Limb (tissue), 2 donors: Measurements from ENCODE around the gene POLR3H.

ENCODE experiments used
- DNase-seq, 2 donors: peaks; one replicate each; pipeline ENCODE4 v3.0.0-alpha.2; 2016; ENCODE audit errors: extremely low spot score in 2 of 2

The POLR3H gene

DNA sequence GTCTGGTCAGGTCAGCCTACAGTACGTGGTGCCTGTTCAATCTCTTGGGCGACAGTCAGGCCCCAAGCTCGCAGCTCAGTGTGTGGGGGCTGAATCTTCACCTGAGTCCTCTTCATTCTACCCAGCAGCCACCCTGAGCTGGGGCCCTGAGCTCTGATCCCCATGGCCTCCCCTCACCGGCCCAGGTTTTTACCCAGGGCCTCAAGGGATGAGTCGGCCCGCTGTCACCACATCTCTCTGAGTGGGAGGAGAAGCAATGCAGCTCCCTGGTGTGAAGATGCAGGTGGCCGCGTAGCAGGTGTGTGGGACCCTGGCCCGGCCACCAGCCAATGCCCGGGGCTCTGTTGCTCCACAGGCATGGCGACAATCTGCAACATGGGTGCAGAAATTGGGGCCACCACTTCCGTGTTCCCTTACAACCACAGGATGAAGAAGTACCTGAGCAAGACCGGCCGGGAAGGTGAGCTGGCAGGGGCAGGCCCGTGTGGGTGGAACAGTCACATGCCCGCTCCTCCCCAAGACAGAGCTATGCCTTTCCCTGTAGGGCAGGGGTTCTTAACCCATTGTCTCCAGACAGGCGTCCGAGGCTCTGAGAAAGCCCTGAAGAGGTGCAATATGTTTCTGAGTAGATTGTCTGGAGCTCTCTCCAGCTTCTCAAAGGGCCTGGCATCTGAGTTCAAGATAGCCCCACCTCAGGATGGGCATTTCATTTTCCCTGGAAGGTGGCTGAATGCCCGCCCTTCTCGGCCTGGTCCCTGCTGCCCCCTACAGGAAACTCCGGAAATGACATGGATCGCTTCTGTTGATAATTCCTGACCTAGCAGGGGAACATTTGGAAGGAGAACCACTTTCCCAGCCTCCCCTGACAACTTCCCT, 26.9 kb downstream of the POLR3H start:
- DNase-seq = peak; percentile 55 to 87

DNA sequence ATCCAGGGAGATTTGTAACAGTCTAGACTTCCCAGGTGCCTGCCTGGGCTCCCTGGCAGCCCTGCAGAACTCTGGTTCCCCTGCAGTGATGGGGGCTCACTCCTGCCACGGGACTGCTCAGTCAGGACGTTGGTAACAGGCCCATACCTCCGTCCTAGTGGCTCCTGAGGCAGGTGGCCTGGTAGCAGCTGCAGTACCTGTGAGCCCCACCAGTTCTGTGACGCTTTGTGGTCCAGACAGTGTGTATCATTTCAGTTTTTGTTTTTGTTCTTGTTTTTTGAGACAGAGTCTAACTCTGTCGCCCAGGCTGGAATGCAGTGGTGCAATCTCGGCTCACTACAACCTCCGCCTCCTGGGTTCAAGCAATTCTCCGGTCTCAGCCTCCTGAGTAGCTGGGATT, 27.8 kb downstream of the POLR3H start:
- no peak for DNase-seq

DNA sequence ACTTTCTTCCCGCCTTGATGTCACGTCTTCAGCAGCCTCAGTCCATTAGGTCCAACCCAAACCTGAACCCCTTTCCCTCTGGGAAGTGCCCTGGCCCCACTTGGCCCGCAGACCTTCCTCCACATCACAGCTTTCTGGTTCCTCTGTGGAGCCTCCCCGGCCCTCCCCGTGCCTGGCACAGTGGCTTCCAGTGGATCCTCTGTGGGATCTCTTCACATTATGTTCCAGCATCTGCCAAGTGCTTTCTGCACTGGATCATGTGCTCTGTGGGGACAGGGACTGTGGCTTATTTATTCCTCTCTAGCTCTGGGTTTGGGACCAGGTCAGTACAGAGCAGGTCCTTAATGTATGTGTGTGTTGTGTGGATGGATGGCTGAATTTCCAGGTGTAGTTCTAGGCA, 30.9 kb downstream of the POLR3H start:
- DNase-seq = no peak

DNA sequence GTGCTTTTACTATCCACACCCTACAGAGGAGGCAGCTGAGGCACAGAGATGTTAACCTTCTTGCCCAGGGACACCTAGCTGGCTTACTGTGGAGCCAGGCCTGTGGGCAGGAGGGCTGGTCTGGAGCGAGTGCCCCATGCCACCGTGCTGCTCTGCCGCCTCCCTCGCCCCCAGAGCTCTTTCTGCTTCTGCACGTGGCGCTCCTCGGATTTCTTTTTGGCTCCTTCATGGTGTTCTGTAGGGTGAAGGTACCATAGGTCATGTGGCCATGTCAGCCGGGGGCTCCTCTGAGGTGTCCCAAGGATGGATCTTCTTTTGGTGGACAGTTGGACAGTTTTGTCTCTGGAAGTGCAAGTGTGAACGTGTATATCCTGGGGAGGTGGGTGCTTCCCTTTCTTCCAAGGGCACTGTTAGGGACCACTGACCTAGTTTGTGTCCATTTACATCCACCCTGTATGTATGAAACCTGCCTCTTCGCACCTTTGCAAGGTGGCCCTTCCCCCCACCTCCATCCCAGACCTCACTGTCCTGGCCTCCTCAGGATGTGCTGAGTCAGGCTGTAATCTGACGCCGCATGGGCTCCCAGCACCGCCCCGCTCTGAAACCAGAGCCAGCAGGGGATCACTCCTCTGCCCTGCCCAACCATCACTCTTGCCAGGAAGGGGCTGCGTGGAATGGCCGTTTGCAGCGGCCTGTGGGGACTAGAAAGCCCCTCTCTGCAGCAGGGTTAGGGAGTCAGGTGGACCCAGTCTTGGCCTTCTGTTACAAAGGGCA, 31.7 kb downstream of the POLR3H start:
- no peak for DNase-seq

DNA sequence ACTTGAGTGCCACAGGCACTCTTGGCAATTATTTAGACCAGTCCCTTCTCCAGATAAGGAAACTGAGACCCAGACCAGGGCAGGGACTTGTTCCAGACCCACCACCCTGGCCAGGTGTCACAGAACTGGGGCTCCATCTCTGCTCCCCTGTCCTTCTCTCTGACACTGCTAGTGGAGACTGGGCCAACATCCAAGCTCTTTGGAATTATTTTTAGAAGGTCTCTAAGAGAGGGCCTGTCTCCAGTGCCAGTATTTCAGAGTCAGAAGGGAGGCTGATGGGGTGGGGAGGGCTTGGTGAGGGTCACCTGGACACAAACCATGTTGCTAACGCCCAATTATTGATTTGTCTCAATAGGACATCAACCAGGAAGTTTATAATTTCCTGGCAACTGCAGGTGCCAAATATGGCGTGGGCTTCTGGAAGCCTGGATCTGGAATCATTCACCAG, 32.7 kb downstream of the POLR3H start:
- DNase-seq = no peak

DNA sequence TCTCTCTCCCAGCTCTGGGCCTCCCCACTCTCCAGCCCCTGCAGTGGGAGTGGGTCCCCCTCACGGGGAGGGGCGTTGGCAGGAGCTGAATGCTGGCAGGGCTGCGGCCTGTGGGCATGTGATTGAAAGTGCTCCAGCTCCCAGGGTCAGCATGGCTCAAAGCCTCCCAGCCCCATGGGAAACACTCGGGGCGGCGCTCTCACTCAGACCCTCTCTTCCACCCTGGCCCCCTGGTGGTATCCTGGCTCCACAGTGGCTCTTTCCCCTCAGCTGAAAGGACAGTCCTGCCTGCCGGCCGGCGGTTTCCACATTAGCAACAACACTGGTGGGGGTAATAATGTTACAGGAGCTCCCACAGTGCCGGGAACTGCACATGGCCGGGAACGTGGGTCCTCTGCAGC, 35.5 kb downstream of the POLR3H start:
- peak in 1 of 2 donors; percentile 55 for DNase-seq

DNA sequence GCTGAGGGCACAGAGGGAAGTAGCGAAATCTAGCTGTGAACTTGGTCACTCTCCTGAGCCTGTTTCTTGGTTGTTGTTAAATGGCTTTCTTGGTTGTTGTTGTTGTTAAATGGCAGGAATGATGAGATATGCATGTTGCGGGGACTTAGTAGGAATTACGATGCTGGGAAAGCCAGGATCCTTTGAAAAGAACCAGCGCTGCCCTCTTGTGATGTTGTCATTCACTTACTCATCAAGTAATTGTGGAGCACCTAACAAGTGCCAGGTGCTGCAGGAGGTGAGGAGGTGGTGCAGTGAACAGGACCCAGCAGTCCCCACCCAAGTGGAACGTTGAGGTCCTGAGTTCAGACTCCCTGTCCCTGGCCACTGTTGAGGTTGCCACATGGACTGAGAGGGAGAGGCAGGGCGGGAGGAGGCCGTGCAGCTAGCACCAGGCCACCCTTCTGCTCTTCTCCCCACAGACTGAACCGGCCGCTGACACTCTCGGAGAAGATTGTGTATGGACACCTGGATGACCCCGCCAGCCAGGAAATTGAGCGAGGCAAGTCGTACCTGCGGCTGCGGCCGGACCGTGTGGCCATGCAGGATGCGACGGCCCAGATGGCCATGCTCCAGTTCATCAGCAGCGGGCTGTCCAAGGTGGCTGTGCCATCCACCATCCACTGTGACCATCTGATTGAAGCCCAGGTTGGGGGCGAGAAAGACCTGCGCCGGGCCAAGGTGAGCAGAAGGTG, 36.8 kb downstream of the POLR3H start:
- no peak for DNase-seq

DNA sequence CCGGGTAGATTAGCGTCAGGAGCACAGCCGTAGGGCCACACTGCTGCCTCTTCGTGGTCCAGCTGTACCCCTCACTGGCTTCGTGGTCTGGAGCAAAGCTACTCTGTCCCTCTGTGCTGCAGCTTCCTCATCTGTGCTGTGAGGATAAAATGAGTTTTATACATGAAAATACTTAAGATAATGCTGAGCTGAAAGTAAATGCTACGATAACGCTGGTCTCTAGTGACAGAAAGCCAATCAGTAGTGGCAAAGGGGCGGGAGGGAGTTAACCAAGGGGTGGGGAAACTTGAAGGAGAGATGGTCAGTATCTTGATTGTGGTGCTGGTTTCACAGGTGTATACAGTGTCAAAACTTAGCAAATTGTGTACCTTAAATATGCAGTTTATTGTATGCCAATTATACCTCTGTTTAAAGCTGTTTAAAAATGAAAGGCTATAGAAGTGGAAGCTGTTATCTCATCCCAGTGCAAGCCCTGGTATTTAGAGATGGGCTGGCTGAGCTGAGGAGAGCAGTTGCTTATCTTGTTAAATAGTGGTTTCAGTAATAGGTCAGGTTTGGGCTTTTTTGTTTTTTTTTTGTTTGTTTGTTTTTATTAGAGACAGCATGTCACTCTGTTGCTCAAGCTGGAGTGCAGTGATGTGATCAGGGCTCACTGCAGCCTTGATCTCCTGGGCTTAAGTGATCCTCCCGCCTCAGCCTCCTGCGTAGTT, 38.6 kb downstream of the POLR3H start:
- no peak for DNase-seq

DNA sequence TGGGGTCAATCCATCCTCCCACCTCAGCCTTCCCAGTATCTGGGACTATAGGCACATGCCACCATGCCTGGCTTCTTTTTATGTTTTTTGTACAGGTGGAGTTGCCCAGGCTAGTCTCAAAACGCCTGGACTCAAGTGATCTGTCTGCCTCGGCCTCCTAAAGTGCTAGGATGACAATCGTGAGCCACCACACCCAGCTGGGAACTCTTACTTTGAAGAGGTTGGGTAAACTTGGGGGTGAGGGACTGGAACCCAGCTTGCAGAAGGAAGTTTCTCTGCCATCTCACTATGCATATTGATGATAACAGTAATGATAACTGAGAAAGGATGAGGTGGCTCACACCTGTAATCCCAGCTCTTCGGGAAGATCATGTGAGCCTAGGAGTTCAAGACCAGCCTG, 39.5 kb downstream of the POLR3H start:
- DNase-seq = no peak

DNA sequence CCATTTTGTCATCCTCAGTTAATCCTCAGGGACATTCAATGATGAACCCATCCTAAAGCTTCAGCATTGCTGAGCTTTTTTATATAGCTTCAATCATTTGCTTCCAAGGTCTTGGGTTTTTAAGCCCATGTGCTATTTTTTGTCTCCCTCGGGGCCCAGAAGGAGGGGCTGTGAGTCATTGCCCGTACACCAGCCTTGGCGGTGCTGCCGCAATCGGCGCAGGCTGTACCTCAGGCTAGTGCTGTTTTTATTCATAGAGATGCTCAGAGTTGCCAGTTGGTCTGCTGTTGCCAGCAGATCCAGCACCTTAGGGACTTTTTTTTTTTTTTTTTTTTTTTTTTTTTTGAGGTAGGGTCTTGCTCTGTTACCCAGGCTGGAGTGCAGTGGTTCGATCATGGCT, 39.9 kb downstream of the POLR3H start:
- DNase-seq = no peak

DNA sequence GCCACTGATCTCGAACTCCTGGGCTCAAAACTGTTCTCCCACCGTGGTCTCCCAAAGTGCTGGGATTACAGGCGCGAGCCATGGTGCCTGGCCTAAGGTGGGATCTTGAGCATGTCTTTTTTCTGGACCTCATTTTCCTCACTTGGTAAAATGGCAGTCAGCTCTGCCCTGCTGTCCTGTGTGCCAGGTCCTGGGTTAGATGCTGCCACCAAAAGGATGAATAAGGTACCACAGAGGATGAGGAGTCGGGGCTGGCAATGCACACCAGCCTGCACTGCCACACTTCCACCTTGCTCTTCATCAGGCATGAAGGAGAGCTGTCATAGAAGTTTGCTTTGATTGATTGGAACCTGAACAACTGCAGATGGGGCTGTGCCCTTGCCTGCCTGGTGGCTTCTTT, 43.1 kb downstream of the POLR3H start:
- no peak for DNase-seq

DNA sequence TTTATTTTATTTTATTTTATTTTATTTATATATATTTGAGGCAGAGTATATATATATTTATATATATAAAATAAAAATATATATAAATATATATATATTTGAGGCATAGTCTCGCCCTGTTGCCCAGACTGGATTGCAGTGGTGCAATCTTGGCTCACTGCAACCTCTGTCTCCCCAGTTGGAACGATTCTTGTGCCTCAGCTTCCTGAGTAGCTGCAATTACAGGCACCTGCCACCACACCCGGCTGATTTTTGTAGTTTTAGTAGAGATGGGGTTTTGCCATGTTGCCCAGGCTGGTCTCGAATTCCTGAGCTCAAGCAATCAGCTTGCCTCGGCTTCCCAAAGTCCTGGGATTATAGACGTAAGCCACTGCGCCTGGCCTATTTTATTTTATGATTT, 44.0 kb downstream of the POLR3H start:
- no peak for DNase-seq

DNA sequence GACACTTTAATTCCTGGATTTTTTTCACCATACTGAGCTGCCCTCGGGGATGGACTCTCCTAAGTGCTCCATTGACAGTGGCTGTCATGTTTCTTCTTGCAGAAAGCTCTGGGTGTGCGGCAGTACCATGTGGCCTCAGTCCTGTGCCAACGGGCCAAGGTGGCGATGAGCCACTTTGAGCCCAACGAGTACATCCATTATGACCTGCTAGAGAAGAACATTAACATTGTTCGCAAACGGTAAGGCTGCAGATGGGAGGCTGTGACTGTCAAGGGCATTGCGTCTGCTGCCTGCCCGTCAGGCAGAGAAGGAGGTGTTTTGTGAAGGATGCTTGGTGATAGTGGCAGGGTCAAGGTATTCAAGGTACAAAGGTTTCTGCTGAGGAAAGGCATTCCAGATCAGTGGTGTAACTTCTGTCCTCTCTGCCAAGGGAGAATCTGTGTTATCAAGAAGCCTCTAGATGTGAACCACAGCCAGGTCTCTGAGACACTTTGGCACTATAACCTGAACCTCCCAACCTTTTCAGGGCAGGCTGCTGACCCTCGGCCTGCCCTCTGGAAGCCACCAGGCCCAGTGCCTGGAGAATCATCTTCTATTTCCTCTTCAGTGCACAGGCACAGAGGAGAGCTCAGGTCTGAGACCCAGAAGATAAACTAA, 44.5 kb downstream of the POLR3H start:
- no peak for DNase-seq

DNA sequence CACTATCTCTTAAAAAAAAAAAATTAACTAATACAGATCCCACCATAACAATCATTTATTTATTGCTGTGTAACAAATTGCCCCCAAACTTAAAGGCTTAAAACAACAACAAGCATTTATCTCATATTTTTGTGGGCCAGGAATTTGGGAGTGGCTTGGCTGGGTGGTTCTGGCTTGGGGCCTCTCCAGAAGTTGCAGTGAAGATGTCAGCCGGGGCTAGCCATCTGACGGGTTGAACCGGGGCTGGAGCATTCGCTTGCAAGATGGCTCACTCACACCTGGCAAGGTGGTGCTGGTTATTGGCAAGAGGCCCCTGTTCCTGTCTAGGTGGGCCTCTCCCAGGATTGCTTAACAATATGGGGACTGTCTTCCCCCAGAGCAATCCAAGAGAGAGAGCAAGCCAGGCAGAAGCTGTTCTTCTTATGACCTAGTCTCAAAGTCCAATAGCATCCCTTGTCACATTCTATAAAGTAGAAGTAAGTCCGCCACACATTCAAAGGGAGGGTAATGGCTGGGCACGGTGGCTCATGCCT, 45.9 kb downstream of the POLR3H start:
- DNase-seq = no peak

DNA sequence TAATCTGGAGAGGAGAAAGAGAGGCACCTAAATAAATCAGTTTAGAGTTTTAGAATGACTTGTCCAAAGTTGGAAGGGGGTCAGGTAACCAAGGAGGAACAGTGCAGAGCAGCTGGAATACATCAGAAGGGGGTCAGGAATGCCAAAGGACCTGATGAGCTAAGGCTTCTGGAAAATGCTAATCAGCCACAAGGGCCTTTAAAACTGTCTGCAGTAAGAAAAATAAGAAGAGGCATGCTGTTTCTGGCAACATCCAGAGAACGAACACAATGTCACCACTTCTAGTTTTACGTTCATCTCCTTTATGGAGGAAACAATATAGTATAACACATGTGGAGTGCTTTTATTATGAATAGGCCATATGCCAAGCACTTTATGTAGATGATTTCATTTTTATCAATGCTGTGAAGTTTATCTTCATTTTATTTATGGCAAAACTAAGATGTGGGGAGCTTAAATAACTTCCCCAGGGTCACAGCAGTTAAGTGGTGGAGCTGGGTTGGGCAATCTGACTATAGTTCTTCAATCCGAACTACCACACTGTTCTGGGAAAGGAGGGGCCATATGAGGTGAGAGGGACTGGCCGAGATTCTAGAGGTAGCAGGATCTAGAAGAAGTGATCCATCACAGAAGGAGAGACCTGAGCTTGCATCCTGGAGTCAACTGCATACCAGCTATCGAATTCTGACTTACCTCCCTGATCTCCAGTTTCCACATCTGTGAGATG, 52.7 kb downstream of the POLR3H start:
- peak in 1 of 2 donors; percentile 63 for DNase-seq

DNA sequence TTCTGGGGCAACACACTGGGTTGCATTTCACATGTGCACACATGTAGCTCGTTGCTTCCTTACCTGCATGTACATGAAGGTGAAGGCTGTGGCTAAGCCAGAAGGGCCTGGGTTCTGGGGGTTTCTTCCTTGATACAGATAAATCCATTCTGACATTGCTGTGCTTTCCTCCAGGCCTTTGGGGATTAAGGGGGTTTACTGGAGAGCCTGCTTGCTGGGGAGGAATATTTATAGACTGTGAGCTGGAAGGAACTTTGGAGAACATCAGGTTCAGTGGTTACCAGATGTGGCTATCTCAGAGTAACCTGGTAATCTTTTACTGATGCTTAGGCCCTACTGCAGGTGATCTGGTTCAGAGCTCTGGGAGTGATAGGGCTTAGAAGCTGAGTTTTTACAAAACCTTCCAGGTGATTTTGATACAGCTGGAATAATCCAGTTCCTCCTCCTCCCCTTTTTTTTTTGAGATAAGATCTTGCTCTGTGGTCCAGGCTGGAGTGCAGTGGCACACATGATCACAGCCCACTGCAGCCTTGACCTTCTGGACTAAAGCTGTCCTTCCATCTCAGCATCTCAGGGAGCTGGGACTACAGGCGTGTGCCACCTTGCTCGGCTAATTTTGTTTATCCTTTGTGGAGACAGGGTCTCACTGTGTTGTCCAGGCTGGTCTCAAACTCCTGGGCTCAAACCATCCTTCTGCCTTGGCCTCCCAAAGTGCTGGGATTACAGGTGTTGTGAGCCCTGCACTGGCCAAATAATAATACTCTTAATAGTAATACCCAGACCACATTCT, 55.5 kb downstream of the POLR3H start:
- DNase-seq = no peak

DNA sequence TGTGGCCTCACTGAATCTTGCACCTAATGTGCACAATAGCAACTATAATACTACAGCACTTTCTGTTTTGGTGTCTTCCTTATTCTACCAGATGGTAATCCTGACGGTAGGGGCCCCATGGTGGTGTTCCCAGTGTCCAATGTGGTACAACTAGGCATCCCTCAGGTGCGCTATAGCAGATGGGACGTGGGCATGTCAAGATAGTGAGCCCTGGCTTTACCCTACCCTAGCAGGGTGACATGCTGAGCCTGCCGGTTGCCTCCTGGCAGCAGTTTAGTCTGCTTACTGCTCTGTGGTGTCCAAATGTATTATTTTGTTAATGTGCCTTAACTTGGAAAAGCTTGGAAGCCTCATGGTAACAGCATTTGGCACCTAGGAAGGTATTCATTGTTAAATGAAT, 56.2 kb downstream of the POLR3H start:
- DNase-seq = no peak

DNA sequence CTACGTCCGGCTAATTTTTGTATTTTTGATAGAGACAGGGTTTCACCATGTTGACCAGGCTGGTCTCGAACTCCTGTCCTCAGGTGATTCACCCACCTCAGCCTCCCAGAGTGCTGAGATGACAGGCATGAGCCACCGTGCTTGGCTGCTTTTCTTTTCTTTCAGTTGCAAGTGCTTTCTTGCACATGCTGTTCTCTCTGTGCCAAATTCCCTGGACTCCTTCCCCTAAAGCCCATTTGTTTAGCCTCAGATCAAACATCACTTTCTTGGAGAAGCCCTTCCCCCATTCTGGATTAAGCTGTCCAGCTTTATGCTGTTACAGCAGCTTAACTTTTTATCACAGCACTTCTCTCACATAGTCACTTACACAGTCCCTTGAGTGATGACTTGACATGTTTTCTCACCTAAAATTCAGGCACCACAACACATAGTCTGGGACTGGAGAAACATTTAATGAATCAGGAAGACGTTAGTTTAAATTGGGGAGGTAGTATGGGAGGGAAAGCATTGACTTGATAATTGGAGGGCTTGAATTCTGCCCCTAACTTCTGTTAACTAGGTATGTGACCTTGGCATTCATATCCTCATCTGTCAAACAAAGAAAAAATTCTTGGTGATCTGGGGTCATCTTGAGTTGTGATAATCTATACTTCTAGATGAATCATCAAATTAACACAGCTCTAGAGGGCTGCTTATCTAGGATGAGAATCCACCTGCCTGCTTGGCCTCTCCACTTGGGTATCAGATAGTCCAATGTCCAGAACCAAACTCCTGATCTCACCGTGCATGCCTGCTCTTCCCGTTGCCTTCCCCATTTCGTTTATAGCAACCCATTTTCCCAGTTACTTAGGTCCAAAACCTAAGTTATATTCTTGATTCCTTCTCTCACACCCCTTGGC, 57.0 kb downstream of the POLR3H start:
- no peak for DNase-seq
